Measurements from ENCODE around the gene GRIN2A. TPM values are rescaled to one million over a fixed set of nuclear protein-coding genes. Genes with fewer than 3 reads are reported as not detected.

GRIN2A gene
- total and polyA plus RNA-seq, 5 donors from 2014 or later = not detected

GRCh38 chr16:10081201-10081940 is 100.9 kb downstream of the GRIN2A start:
- no peak overlapping the region for H3K27ac Mint-ChIP-seq
- no peaks in the 10 kb centered on the region for H3K36me3 ChIP-seq (ENCODE audit: control insufficient read depth, insufficient read depth, low read length)
- no peaks in the 10 kb centered on the region for H3K9me3 ChIP-seq (ENCODE audit: control insufficient read depth in 2 of 2, low read length in 2 of 2)
- no peaks in the 10 kb centered on the region for H3K4me1 Mint-ChIP-seq
- DNase-seq = no peak
- no peak overlapping the region for H3K27ac ChIP-seq (ENCODE audit: insufficient read depth, low read length, poor library complexity, severe bottlenecking)
- no peaks in the 10 kb centered on the region for H3K4me1 ChIP-seq (ENCODE audit: control insufficient read depth, insufficient read depth, low read length, poor library complexity, severe bottlenecking)
- peaks cover 5% of the 10 kb centered on the region for H3K27me3 Mint-ChIP-seq
- no peak overlapping the region for H3K4me3 Mint-ChIP-seq
- ATAC-seq (ENCODE audit: low read depth in 2 of 2) = no peak
- H3K4me3 ChIP-seq (ENCODE audit: low read depth, low read length) = no peak overlapping the region
- no peaks in the 10 kb centered on the region for H3K36me3 Mint-ChIP-seq
- H3K27me3 ChIP-seq (ENCODE audit: control insufficient read depth, insufficient read depth, low read length) = no peaks in the 10 kb centered on the region
- no peaks in the 10 kb centered on the region for H3K9me3 Mint-ChIP-seq

- H3K9me3 Mint-ChIP-seq = peaks cover 0 to under 1% (median 0%) of the 10 kb centered on the region in 7 donors
- Histone ChIP-seq H3K36me3 (ENCODE audit: control insufficient read depth, insufficient read depth, low read length) (no peaks in the 10 kb centered on the region), H3K9me3 (ENCODE audit: control insufficient read depth in 2 of 2, low read length in 2 of 2) (no peaks in the 10 kb centered on the region), H3K27ac (ENCODE audit: insufficient read depth, low read length, poor library complexity, severe bottlenecking) (no peak overlapping the region), H3K27me3 (ENCODE audit: control insufficient read depth, insufficient read depth, low read length) (no peaks in the 10 kb centered on the region), H3K4me3 (ENCODE audit: low read depth, low read length) (no peak overlapping the region), H3K4me1 (ENCODE audit: control insufficient read depth, insufficient read depth, low read length, poor library complexity, severe bottlenecking) (no peaks in the 10 kb centered on the region)
- DNase-seq (no peak), ATAC-seq (ENCODE audit: low read depth in 2 of 2) (no peak)
- H3K27me3 Mint-ChIP-seq = peaks cover 5% of the 10 kb centered on the region
- no peaks in the 10 kb centered on the region for H3K36me3 Mint-ChIP-seq
- no peaks in the 10 kb centered on the region for H3K4me1 Mint-ChIP-seq
- no peak overlapping the region for H3K27ac Mint-ChIP-seq
- no peak overlapping the region for H3K4me3 Mint-ChIP-seq
Observed at GRCh38 chr16:10080051-10080772, 102.0 kb downstream of the GRIN2A start.

GRCh38 chr16:10078541-10078949 is 103.7 kb downstream of the GRIN2A start:
- Mint-ChIP-seq H3K4me1 (no peaks in the 10 kb centered on the region), H3K27ac (no peak overlapping the region), H3K9me3 (peaks cover 0 to 2% (median 0%) of the 10 kb centered on the region in 7 donors), H3K4me3 (no peak overlapping the region), H3K27me3 (no peaks in the 10 kb centered on the region), H3K36me3 (no peaks in the 10 kb centered on the region)
- Histone ChIP-seq H3K4me1 (ENCODE audit: control insufficient read depth, insufficient read depth, low read length, poor library complexity, severe bottlenecking) (no peaks in the 10 kb centered on the region), H3K27me3 (ENCODE audit: control insufficient read depth, insufficient read depth, low read length) (no peaks in the 10 kb centered on the region), H3K27ac (ENCODE audit: insufficient read depth, low read length, poor library complexity, severe bottlenecking) (no peak overlapping the region), H3K9me3 (ENCODE audit: control insufficient read depth in 2 of 2, low read length in 2 of 2) (no peaks in the 10 kb centered on the region), H3K36me3 (ENCODE audit: control insufficient read depth, insufficient read depth, low read length) (no peaks in the 10 kb centered on the region), H3K4me3 (ENCODE audit: low read depth, low read length) (no peak overlapping the region)
- ATAC-seq (ENCODE audit: low read depth in 2 of 2) (no peak), DNase-seq (no peak)

- no peaks in the 10 kb centered on the region for H3K4me1 Mint-ChIP-seq
- no peaks in the 10 kb centered on the region for H3K27me3 ChIP-seq (ENCODE audit: control insufficient read depth, insufficient read depth, low read length)
- H3K4me3 ChIP-seq (ENCODE audit: low read depth, low read length) = no peak overlapping the region
- no peaks in the 10 kb centered on the region for H3K4me1 ChIP-seq (ENCODE audit: control insufficient read depth, insufficient read depth, low read length, poor library complexity, severe bottlenecking)
- H3K36me3 Mint-ChIP-seq = no peaks in the 10 kb centered on the region
- H3K27me3 Mint-ChIP-seq = no peaks in the 10 kb centered on the region
- ATAC-seq (ENCODE audit: low read depth in 2 of 2) = no peak
- H3K9me3 Mint-ChIP-seq = peaks cover 0 to 2% (median 0%) of the 10 kb centered on the region in 7 donors
- H3K4me3 Mint-ChIP-seq = no peak overlapping the region
- no peak overlapping the region for H3K27ac Mint-ChIP-seq
- no peak overlapping the region for H3K27ac ChIP-seq (ENCODE audit: insufficient read depth, low read length, poor library complexity, severe bottlenecking)
- no peaks in the 10 kb centered on the region for H3K9me3 ChIP-seq (ENCODE audit: control insufficient read depth in 2 of 2, low read length in 2 of 2)
- H3K36me3 ChIP-seq (ENCODE audit: control insufficient read depth, insufficient read depth, low read length) = no peaks in the 10 kb centered on the region
- DNase-seq = no peak
Observed at GRCh38 chr16:10077861-10078260, 104.4 kb downstream of the GRIN2A start.

GRCh38 chr16:10076037-10076436 is 106.2 kb downstream of the GRIN2A start:
- Histone ChIP-seq H3K27me3 (ENCODE audit: control insufficient read depth, insufficient read depth, low read length) (no peaks in the 10 kb centered on the region), H3K36me3 (ENCODE audit: control insufficient read depth, insufficient read depth, low read length) (no peaks in the 10 kb centered on the region), H3K27ac (ENCODE audit: insufficient read depth, low read length, poor library complexity, severe bottlenecking) (no peak overlapping the region), H3K4me3 (ENCODE audit: low read depth, low read length) (no peak overlapping the region), H3K4me1 (ENCODE audit: control insufficient read depth, insufficient read depth, low read length, poor library complexity, severe bottlenecking) (no peaks in the 10 kb centered on the region), H3K9me3 (ENCODE audit: control insufficient read depth in 2 of 2, low read length in 2 of 2) (no peaks in the 10 kb centered on the region)
- H3K36me3 Mint-ChIP-seq = no peaks in the 10 kb centered on the region
- DNase-seq = no peak
- no peaks in the 10 kb centered on the region for H3K27me3 Mint-ChIP-seq
- H3K4me1 Mint-ChIP-seq = no peaks in the 10 kb centered on the region
- H3K9me3 Mint-ChIP-seq = peaks cover 0 to 2% (median 0%) of the 10 kb centered on the region in 7 donors
- H3K4me3 Mint-ChIP-seq = no peak overlapping the region
- no peak for ATAC-seq (ENCODE audit: low read depth in 2 of 2)
- H3K27ac Mint-ChIP-seq = no peak overlapping the region

GRCh38 chr16:10070591-10070990 is 111.6 kb downstream of the GRIN2A start:
- H3K27ac Mint-ChIP-seq = no peak overlapping the region
- no peaks in the 10 kb centered on the region for H3K36me3 Mint-ChIP-seq
- no peaks in the 10 kb centered on the region for H3K4me1 Mint-ChIP-seq
- no peak overlapping the region for H3K4me3 Mint-ChIP-seq
- H3K9me3 Mint-ChIP-seq = peaks cover 0 to 5% (median 0%) of the 10 kb centered on the region in 7 donors
- H3K27me3 Mint-ChIP-seq = peaks cover 5% of the 10 kb centered on the region
- H3K27me3 ChIP-seq (ENCODE audit: control insufficient read depth, insufficient read depth, low read length) = no peaks in the 10 kb centered on the region
- H3K36me3 ChIP-seq (ENCODE audit: control insufficient read depth, insufficient read depth, low read length) = no peaks in the 10 kb centered on the region
- ATAC-seq (ENCODE audit: low read depth in 2 of 2) = no peak
- no peaks in the 10 kb centered on the region for H3K4me1 ChIP-seq (ENCODE audit: control insufficient read depth, insufficient read depth, low read length, poor library complexity, severe bottlenecking)
- DNase-seq = no peak
- H3K4me3 ChIP-seq (ENCODE audit: low read depth, low read length) = no peak overlapping the region
- H3K9me3 ChIP-seq (ENCODE audit: control insufficient read depth in 2 of 2, low read length in 2 of 2) = no peaks in the 10 kb centered on the region
- no peak overlapping the region for H3K27ac ChIP-seq (ENCODE audit: insufficient read depth, low read length, poor library complexity, severe bottlenecking)

GRCh38 chr16:10069374-10069773 is 112.9 kb downstream of the GRIN2A start:
- H3K36me3 ChIP-seq (ENCODE audit: control insufficient read depth, insufficient read depth, low read length) = no peaks in the 10 kb centered on the region
- no peak for DNase-seq
- no peaks in the 10 kb centered on the region for H3K27me3 ChIP-seq (ENCODE audit: control insufficient read depth, insufficient read depth, low read length)
- no peaks in the 10 kb centered on the region for H3K4me1 ChIP-seq (ENCODE audit: control insufficient read depth, insufficient read depth, low read length, poor library complexity, severe bottlenecking)
- ATAC-seq (ENCODE audit: low read depth in 2 of 2) = no peak
- no peaks in the 10 kb centered on the region for H3K9me3 ChIP-seq (ENCODE audit: control insufficient read depth in 2 of 2, low read length in 2 of 2)
- H3K4me3 ChIP-seq (ENCODE audit: low read depth, low read length) = no peak overlapping the region
- Mint-ChIP-seq H3K36me3 (no peaks in the 10 kb centered on the region), H3K9me3 (peaks cover 0 to 3% (median 0%) of the 10 kb centered on the region in 7 donors), H3K27me3 (peaks cover 5% of the 10 kb centered on the region), H3K27ac (no peak overlapping the region), H3K4me3 (no peak overlapping the region), H3K4me1 (no peaks in the 10 kb centered on the region)
- H3K27ac ChIP-seq (ENCODE audit: insufficient read depth, low read length, poor library complexity, severe bottlenecking) = no peak overlapping the region
